HG03060 (cell line): ENCODE measurements around the gene CDKAL1.
A peak's percentile ranks its signal among the peaks of the same experiment; 100 is the strongest.

Experiments used
- ATAC-seq: cut with Tn5 transposase; IDR thresholded peaks from one replicate; pipeline ENCODE4 v1.9.1; 2021; ENCODE audit warnings: low read depth, moderate number of reproducible peaks; ENCODE audit not compliant: unreplicated experiment

CDKAL1 gene

GRCh38 chr6:20983961-20984360 lies 449.7 kb downstream of the CDKAL1 start:
- no peak for ATAC-seq

- no peak for ATAC-seq
These were observed 451.6 kb downstream of the CDKAL1 start for GRCh38 chr6:20985821-20986220.

GRCh38 chr6:20991910-20992309 lies 457.7 kb downstream of the CDKAL1 start:
- ATAC-seq, result no peak

- no peak for ATAC-seq
These were observed 461.8 kb downstream of the CDKAL1 start for GRCh38 chr6:20996099-20996498.

- no peak for ATAC-seq
These were observed 463.0 kb downstream of the CDKAL1 start for GRCh38 chr6:20997143-20997769.

- no peak for ATAC-seq
These were observed 463.5 kb downstream of the CDKAL1 start for GRCh38 chr6:20997770-20998147.

GRCh38 chr6:20998748-20999448 lies 464.6 kb downstream of the CDKAL1 start:
- ATAC-seq, result no peak

- ATAC-seq, result no peak
These were observed 466.1 kb downstream of the CDKAL1 start for GRCh38 chr6:21000331-21000801.

- ATAC-seq, result no peak
These were observed 467.5 kb downstream of the CDKAL1 start for GRCh38 chr6:21001736-21002135.

- peak; percentile 64 for ATAC-seq
These were observed 469.7 kb downstream of the CDKAL1 start for GRCh38 chr6:21003780-21004541.

- peak; percentile 30 for ATAC-seq
These were observed 471.7 kb downstream of the CDKAL1 start for GRCh38 chr6:21005816-21006570.

GRCh38 chr6:21019614-21020013 lies 485.4 kb downstream of the CDKAL1 start:
- no peak for ATAC-seq

- ATAC-seq, result peak; percentile 94
These were observed 488.3 kb downstream of the CDKAL1 start for GRCh38 chr6:21022343-21023107.

- no peak for ATAC-seq
These were observed 489.0 kb downstream of the CDKAL1 start for GRCh38 chr6:21023210-21023609.

GRCh38 chr6:21024616-21025015 lies 490.4 kb downstream of the CDKAL1 start:
- no peak for ATAC-seq

- ATAC-seq, result no peak
These were observed 492.5 kb downstream of the CDKAL1 start for GRCh38 chr6:21026576-21027273.

GRCh38 chr6:21027507-21027906 lies 493.2 kb downstream of the CDKAL1 start:
- ATAC-seq, result no peak

- no peak for ATAC-seq
These were observed 496.9 kb downstream of the CDKAL1 start for GRCh38 chr6:21031182-21031581.

GRCh38 chr6:21033084-21033483 lies 498.8 kb downstream of the CDKAL1 start:
- ATAC-seq, result no peak
